MM.1S (cell line): ENCODE data around the gene ARL6IP5.

Source experiments
- DNase-seq: peaks from one replicate; pipeline ENCODE4 v3.0.0-alpha.2; 2015
- H2AFZ ChIP-seq: fragments of 300-600 bp; sonication (generic); 2 replicates; pipeline ENCODE4 v1.6.0; 2016; ENCODE audit warnings: antibody characterized with exemption, low read length
- H3F3A ChIP-seq: fragments of 300-600 bp; sonication (generic); 2 replicates; pipeline ENCODE4 v1.6.1; 2016; ENCODE audit warnings: mild to moderate bottlenecking, antibody characterized with exemption, low read length, moderate library complexity, mixed read lengths; ENCODE audit not compliant: insufficient read depth
- H3K27ac ChIP-seq: fragments of 300-600 bp; sonication (generic); 2 replicates; pipeline ENCODE4 v1.5.1; 2016; ENCODE audit warnings: mild to moderate bottlenecking, low read length
- H3K27me3 ChIP-seq: fragments of 300-600 bp; sonication (generic); replicated peaks from 2 replicates; pipeline ENCODE4 v1.6.0; 2016; ENCODE audit warnings: low read length; ENCODE audit not compliant: insufficient read depth
- H3K36me3 ChIP-seq: fragments of 300-600 bp; sonication (generic); replicated peaks from 2 replicates; pipeline ENCODE4 v1.6.1; 2016; ENCODE audit warnings: mild to moderate bottlenecking, low read length, mixed read lengths; ENCODE audit not compliant: insufficient read depth
- H3K4me1 ChIP-seq: fragments of 300-600 bp; sonication (generic); 2 replicates; pipeline ENCODE4 v1.6.1; 2016; ENCODE audit warnings: low read length, mixed read lengths
- H3K4me2 ChIP-seq: fragments of 300-600 bp; sonication (generic); 2 replicates; pipeline ENCODE4 v1.6.0; 2016; ENCODE audit warnings: low read depth, low read length
- H3K4me3 ChIP-seq: fragments of 300-600 bp; sonication (generic); 2 replicates; pipeline ENCODE4 v1.5.1; 2016; ENCODE audit warnings: low read length, mixed read lengths
- H3K79me2 ChIP-seq: fragments of 300-600 bp; sonication (generic); 2 replicates; pipeline ENCODE4 v1.6.1; 2016; ENCODE audit warnings: mixed run types, low read length, mixed read lengths
- H3K9ac ChIP-seq: fragments of 300-600 bp; sonication (generic); 2 replicates; pipeline ENCODE4 v1.6.1; 2016; ENCODE audit warnings: low read length, mixed read lengths
- H3K9me2 ChIP-seq: fragments of 300-600 bp; sonication (generic); replicated peaks from 2 replicates; pipeline ENCODE4 v1.6.1; 2016; ENCODE audit warnings: mild to moderate bottlenecking, low read length, mixed read lengths; ENCODE audit not compliant: insufficient read depth
- H3K9me3 ChIP-seq: fragments of 300-600 bp; sonication (generic); replicated peaks from 2 replicates; pipeline ENCODE4 v1.6.1; 2016; ENCODE audit warnings: mild to moderate bottlenecking, low read length, mixed read lengths; ENCODE audit not compliant: insufficient read depth
- H4K20me1 ChIP-seq: fragments of 300-600 bp; sonication (generic); 2 replicates; pipeline ENCODE4 v1.6.1; 2016; ENCODE audit warnings: mild to moderate bottlenecking, low read length, moderate library complexity, mixed read lengths; ENCODE audit not compliant: insufficient read depth
- CTCF ChIP-seq: fragments of 300-600 bp; sonication (generic); IDR thresholded peaks from 2 replicates; pipeline ENCODE4 v1.5.1; 2016; ENCODE audit warnings: antibody characterized with exemption, low read length, mixed read lengths
- EZH2 ChIP-seq: fragments of 300-600 bp; sonication (generic); optimal IDR thresholded peaks from 2 replicates; pipeline ENCODE3; 2017; ENCODE audit warnings: low read depth, mild to moderate bottlenecking, antibody characterized with exemption, low read length, mixed read lengths
- EZH2phosphoT487 ChIP-seq: fragments of 300-600 bp; sonication (generic); IDR thresholded peaks from 2 replicates; pipeline ENCODE4 v1.6.1; 2018; ENCODE audit warnings: antibody characterized with exemption, low read length

Gene ARL6IP5

GRCh38 chr3:69080233-69080920 is 4.4 kb upstream of the ARL6IP5 start, which contains the start of gene UBA3:
UBA3 (minus strand) TSS chr3:69080365; CDS start chr3:69080353, 12 bp downstream.
- no peak for TF ChIP-seq EZH2
- no peak for TF ChIP-seq EZH2phosphoT487
- no peak for TF ChIP-seq CTCF
- Histone ChIP-seq H3K9ac (peak within 1 kb of the TSS; percentile 80), H3K27ac (no peak within 1 kb of the TSS; the same call in 1 of the 2 replicates), H3K9me2 (no peaks in the 10 kb centered on the region), H3K36me3 (no peaks in the 10 kb centered on the region), H2AFZ (no peak within 1 kb of the TSS), H4K20me1 (no peaks in the 10 kb centered on the region), H3K79me2 (peaks cover 60% of the 10 kb centered on the region), H3K4me1 (peaks cover 48% of the 10 kb centered on the region), H3K4me2 (peak within 1 kb of the TSS; percentile 95), H3K9me3 (no peaks in the 10 kb centered on the region), H3K4me3 (peak within 1 kb of the TSS; percentile 74), H3F3A (peaks cover 45% of the 10 kb centered on the region), H3K27me3 (no peaks in the 10 kb centered on the region)
- peak; percentile 89 for DNase-seq

- peaks cover 48% of the 10 kb centered on the region for H3K4me1 ChIP-seq
- no peaks in the 10 kb centered on the region for H3K27me3 ChIP-seq
- peak overlapping the region; percentile 28 for H2AFZ ChIP-seq
- peak overlapping the region; percentile 81 for H3K9ac ChIP-seq
- H4K20me1 ChIP-seq: no peaks in the 10 kb centered on the region
- H3K9me3 ChIP-seq: no peaks in the 10 kb centered on the region
- no peak overlapping the region for H3K4me3 ChIP-seq
- peak overlapping the region; percentile 91 for H3K27ac ChIP-seq
- peaks cover 56% of the 10 kb centered on the region for H3F3A ChIP-seq
- peak overlapping the region; percentile 92 for H3K4me2 ChIP-seq
- DNase-seq: peak; percentile 64
- H3K79me2 ChIP-seq: peaks cover 66% of the 10 kb centered on the region
- H3K36me3 ChIP-seq: no peaks in the 10 kb centered on the region
- H3K9me2 ChIP-seq: no peaks in the 10 kb centered on the region
- TF ChIP-seq CTCF (no peak), EZH2phosphoT487 (no peak), EZH2 (no peak)
These were observed 3.0 kb upstream of the ARL6IP5 start for GRCh38 chr3:69081583-69082262.

- Histone ChIP-seq H3K79me2 (peaks cover 66% of the 10 kb centered on the region), H3K27me3 (no peaks in the 10 kb centered on the region), H3K9me3 (no peaks in the 10 kb centered on the region), H3K9me2 (no peaks in the 10 kb centered on the region), H3K4me1 (peaks cover 48% of the 10 kb centered on the region), H2AFZ (no peak overlapping the region), H3K27ac (peak overlapping the region; percentile 91), H3F3A (peaks cover 62% of the 10 kb centered on the region), H3K4me2 (peak overlapping the region; percentile 92), H3K4me3 (peak overlapping the region; percentile 5; the same call in 1 of the 2 replicates), H3K36me3 (no peaks in the 10 kb centered on the region), H4K20me1 (no peaks in the 10 kb centered on the region), H3K9ac (peak overlapping the region; percentile 81; the same call in 1 of the 2 replicates)
- no peak for DNase-seq
- TF ChIP-seq EZH2phosphoT487 (no peak), EZH2 (no peak), CTCF (no peak)
These were observed 2.4 kb upstream of the ARL6IP5 start for GRCh38 chr3:69082361-69082760.
